ENCODE data around the gene GLDN. TPM values are rescaled to one million over a fixed set of nuclear protein-coding genes. Genes with fewer than 3 reads are reported as not detected.

GLDN gene
- total and polyA plus RNA-seq, 10 of the 15 experiments (the other 5 are each of a cell fraction or from before 2014, with no cell fraction given), result 0.13 TPM; not detected in 9

- TF ChIP-seq BCLAF1 (IDR thresholded peaks at IDR 0.05) (no peak), BHLHE40 (IDR thresholded peaks at IDR 0.05; ENCODE audit: borderline replicate concordance in 1 of 2, low read depth in 2 of 2, low read length in 1 of 2) (no peak), POLR2AphosphoS5 (IDR thresholded peaks at IDR 0.05; ENCODE audit: low read length) (no peak)
Measured at GRCh38 chr15:51321316-51321715, 20.1 kb upstream of the GLDN start (continued).

GRCh38 chr15:51322621-51323296 is 18.7 kb upstream of the GLDN start:
- RAD21 ChIA-PET (ENCODE audit: unreplicated experiment), result no interaction called here
- TF ChIP-seq, protein P1, sequence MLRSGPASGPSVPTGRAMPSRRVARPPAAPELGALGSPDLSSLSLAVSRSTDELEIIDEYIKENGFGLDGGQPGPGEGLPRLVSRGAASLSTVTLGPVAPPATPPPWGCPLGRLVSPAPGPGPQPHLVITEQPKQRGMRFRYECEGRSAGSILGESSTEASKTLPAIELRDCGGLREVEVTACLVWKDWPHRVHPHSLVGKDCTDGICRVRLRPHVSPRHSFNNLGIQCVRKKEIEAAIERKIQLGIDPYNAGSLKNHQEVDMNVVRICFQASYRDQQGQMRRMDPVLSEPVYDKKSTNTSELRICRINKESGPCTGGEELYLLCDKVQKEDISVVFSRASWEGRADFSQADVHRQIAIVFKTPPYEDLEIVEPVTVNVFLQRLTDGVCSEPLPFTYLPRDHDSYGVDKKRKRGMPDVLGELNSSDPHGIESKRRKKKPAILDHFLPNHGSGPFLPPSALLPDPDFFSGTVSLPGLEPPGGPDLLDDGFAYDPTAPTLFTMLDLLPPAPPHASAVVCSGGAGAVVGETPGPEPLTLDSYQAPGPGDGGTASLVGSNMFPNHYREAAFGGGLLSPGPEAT (IDR thresholded peaks at IDR 0.05; ENCODE audit: low read depth), result no peak
- TF ChIP-seq, protein P2, sequence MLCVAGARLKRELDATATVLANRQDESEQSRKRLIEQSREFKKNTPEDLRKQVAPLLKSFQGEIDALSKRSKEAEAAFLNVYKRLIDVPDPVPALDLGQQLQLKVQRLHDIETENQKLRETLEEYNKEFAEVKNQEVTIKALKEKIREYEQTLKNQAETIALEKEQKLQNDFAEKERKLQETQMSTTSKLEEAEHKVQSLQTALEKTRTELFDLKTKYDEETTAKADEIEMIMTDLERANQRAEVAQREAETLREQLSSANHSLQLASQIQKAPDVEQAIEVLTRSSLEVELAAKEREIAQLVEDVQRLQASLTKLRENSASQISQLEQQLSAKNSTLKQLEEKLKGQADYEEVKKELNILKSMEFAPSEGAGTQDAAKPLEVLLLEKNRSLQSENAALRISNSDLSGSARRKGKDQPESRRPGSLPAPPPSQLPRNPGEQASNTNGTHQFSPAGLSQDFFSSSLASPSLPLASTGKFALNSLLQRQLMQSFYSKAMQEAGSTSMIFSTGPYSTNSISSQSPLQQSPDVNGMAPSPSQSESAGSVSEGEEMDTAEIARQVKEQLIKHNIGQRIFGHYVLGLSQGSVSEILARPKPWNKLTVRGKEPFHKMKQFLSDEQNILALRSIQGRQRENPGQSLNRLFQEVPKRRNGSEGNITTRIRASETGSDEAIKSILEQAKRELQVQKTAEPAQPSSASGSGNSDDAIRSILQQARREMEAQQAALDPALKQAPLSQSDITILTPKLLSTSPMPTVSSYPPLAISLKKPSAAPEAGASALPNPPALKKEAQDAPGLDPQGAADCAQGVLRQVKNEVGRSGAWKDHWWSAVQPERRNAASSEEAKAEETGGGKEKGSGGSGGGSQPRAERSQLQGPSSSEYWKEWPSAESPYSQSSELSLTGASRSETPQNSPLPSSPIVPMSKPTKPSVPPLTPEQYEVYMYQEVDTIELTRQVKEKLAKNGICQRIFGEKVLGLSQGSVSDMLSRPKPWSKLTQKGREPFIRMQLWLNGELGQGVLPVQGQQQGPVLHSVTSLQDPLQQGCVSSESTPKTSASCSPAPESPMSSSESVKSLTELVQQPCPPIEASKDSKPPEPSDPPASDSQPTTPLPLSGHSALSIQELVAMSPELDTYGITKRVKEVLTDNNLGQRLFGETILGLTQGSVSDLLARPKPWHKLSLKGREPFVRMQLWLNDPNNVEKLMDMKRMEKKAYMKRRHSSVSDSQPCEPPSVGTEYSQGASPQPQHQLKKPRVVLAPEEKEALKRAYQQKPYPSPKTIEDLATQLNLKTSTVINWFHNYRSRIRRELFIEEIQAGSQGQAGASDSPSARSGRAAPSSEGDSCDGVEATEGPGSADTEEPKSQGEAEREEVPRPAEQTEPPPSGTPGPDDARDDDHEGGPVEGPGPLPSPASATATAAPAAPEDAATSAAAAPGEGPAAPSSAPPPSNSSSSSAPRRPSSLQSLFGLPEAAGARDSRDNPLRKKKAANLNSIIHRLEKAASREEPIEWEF (IDR thresholded peaks at IDR 0.05; ENCODE audit: insufficient replicate concordance, low read depth, low read length), result no peak
- TF ChIP-seq NFIC (IDR thresholded peaks at IDR 0.05; ENCODE audit: low read depth, low read length) (no peak), HDAC6 (IDR thresholded peaks at IDR 0.05; ENCODE audit: unreplicated experiment) (no peak), ZNF24 (IDR thresholded peaks at IDR 0.05) (no peak), CEBPB (IDR thresholded peaks at IDR 0.05; ENCODE audit: borderline replicate concordance in 1 of 2, low read depth in 2 of 2, low read length in 2 of 2) (no peak), YBX1 (IDR thresholded peaks at IDR 0.05) (no peak), NFYB (IDR thresholded peaks at IDR 0.05; ENCODE audit: insufficient read depth, low read depth, low read length) (no peak), GATAD2B (conservative IDR thresholded peaks at IDR 0.05; ENCODE audit: low read depth) (no peak)

More at GRCh38 chr15:51322621-51323296, 18.7 kb upstream of the GLDN start:
- no peaks in the 10 kb centered on the region for H3K4me1 ChIP-seq (ENCODE audit: control insufficient read depth, insufficient read depth, low read length)
- BruUV-seq (replicated peaks), result no TSS peak
- in situ Hi-C loops (cut with MboI) (no loop called here), intact Hi-C loops (cut with micrococcal nuclease; ENCODE audit: unreplicated experiment) (no loop called here)
- ChIA-PET SMC1A (ENCODE audit: uncharacterized antibody, unreplicated experiment) (interaction anchor here (0.6 kb wide), 1 partner anchor 363 kb away, joined by 4 read pairs; no protein-coding TSS in a partner anchor), POLR2A (no interaction called here), CTCF (no interaction called here)
- H2AFZ ChIP-seq (ENCODE audit: control insufficient read depth, low read depth, low read length), result no peak overlapping the region
- no peak overlapping the region for H3K4me2 ChIP-seq (ENCODE audit: control insufficient read depth, insufficient read depth)
- DNase-seq (ENCODE audit: low read depth, low spot score) (no peak), FAIRE-seq (no peak), ATAC-seq (no peak)
- H3K9ac ChIP-seq (ENCODE audit: control insufficient read depth, insufficient read depth, low read length), result no peak overlapping the region
- peaks cover 6% of the 10 kb centered on the region in 2 experiments for H3K27me3 ChIP-seq (replicated peaks in 1 of 2; ENCODE audit: control insufficient read depth in 2 of 2, insufficient read depth in 2 of 2, low read length in 1 of 2)
- 10% methylated on average over 1 of the region's 1 CpG for WGBS (ENCODE audit: insufficient coverage, insufficient replicate concordance, low lambda C conversion rate, missing lambda C conversion rate)
- no peaks in the 10 kb centered on the region for H3K9me3 ChIP-seq (replicated peaks; ENCODE audit: control insufficient read depth, insufficient read depth, low read length)
- no peak overlapping the region for H3K4me3 ChIP-seq
- H3K36me3 ChIP-seq (ENCODE audit: control insufficient read depth in 2 of 2, insufficient read depth in 2 of 2, low read length in 1 of 2), result no peaks in the 10 kb centered on the region
- H3K79me2 ChIP-seq (ENCODE audit: control insufficient read depth, insufficient read depth, low read length), result no peaks in the 10 kb centered on the region
- H3K27ac ChIP-seq (ENCODE audit: control insufficient read depth, insufficient read depth), result no peak overlapping the region
- no peaks in the 10 kb centered on the region; the same call in 1 of the 2 replicates for H4K20me1 ChIP-seq (ENCODE audit: control insufficient read depth, insufficient read depth)
